ENCODE measurements around the gene CRACDL. TPM values are rescaled to one million over a fixed set of nuclear protein-coding genes. Genes with fewer than 3 reads are reported as not detected.
A peak's percentile ranks its signal among the peaks of the same experiment; 100 is the strongest.

The CRACDL gene
- total RNA-seq, 2 experiments from 2014 or later, result 0.18 to 0.97 TPM

- ChIA-PET POLR2A (interaction anchor here (1.8 to 3.2 kb wide), 2 partner anchors 53 to 97 kb away, joined by 4 to 15 read pairs; no protein-coding TSS in a partner anchor), CTCF (interaction anchor here (2.7 to 3.0 kb wide), 2 partner anchors 94 to 180 kb away, joined by 12 to 20 read pairs; partner anchors contain the start of gene MGAT4A)
- no peak for DNase-seq
- no peaks in the 10 kb centered on the region for H3K9me3 Mint-ChIP-seq (ENCODE audit: insufficient read depth)
- no peak overlapping the region for H3K27ac Mint-ChIP-seq
- no peak for ATAC-seq
- H3K4me3 Mint-ChIP-seq, result no peak overlapping the region
- peaks cover 40% of the 10 kb centered on the region for H3K4me1 Mint-ChIP-seq (ENCODE audit: low read depth)
- no peaks in the 10 kb centered on the region for H3K36me3 Mint-ChIP-seq (ENCODE audit: low read depth)
- H3K27me3 Mint-ChIP-seq (ENCODE audit: low read depth), result peaks cover 2% of the 10 kb centered on the region
These were observed 111.0 kb downstream of the CRACDL start for GRCh38 chr2:98825020-98825350.

- H3K36me3 Mint-ChIP-seq (ENCODE audit: low read depth), result no peaks in the 10 kb centered on the region
- ChIA-PET CTCF (interaction anchor here (1.2 to 3.0 kb wide), 7 partner anchors 9 to 179 kb away, joined by 3 to 20 read pairs (median 9); partner anchors contain the start of gene MGAT4A), POLR2A (interaction anchor here (1.0 to 3.2 kb wide), 3 partner anchors 53 to 175 kb away, joined by 3 to 15 read pairs (median 4); no protein-coding TSS in a partner anchor)
- H3K9me3 Mint-ChIP-seq (ENCODE audit: insufficient read depth), result no peaks in the 10 kb centered on the region
- no peak for ATAC-seq
- peak overlapping the region; percentile 6 for H3K27ac Mint-ChIP-seq
- no peak overlapping the region for H3K4me3 Mint-ChIP-seq
- no peak for DNase-seq
- peaks cover 35% of the 10 kb centered on the region for H3K4me1 Mint-ChIP-seq (ENCODE audit: low read depth)
- peaks cover 2% of the 10 kb centered on the region for H3K27me3 Mint-ChIP-seq (ENCODE audit: low read depth)
These were observed 111.6 kb downstream of the CRACDL start for GRCh38 chr2:98824256-98825019.

GRCh38 chr2:98823196-98824170 is 112.5 kb downstream of the CRACDL start:
- no peaks in the 10 kb centered on the region for H3K9me3 Mint-ChIP-seq (ENCODE audit: insufficient read depth)
- ChIA-PET CTCF (interaction anchor here (0.7 to 3.5 kb wide), 15 partner anchors 8 to 275 kb away, joined by 3 to 20 read pairs (median 6); partner anchors contain the start of gene MGAT4A), POLR2A (interaction anchor here (1.0 to 3.2 kb wide), 4 partner anchors 52 to 174 kb away, joined by 3 to 15 read pairs (median 4); partner anchors contain the start of gene MGAT4A)
- peaks cover 3% of the 10 kb centered on the region for H3K27me3 Mint-ChIP-seq (ENCODE audit: low read depth)
- no peaks in the 10 kb centered on the region for H3K36me3 Mint-ChIP-seq (ENCODE audit: low read depth)
- ATAC-seq (no peak), DNase-seq (no peak)
- H3K27ac Mint-ChIP-seq, result peak overlapping the region; percentile 71
- H3K4me1 Mint-ChIP-seq (ENCODE audit: low read depth), result peaks cover 27% of the 10 kb centered on the region
- peak overlapping the region; percentile 77 for H3K4me3 Mint-ChIP-seq

- peaks cover 3% of the 10 kb centered on the region for H3K27me3 Mint-ChIP-seq (ENCODE audit: low read depth)
- H3K4me3 Mint-ChIP-seq, result peak overlapping the region; percentile 57
- ChIA-PET CTCF (interaction anchor here (0.8 to 3.5 kb wide), 18 partner anchors 9 to 244 kb away, joined by 3 to 20 read pairs (median 6); partner anchors contain the start of gene MGAT4A), POLR2A (interaction anchor here (0.6 to 3.2 kb wide), 6 partner anchors 12 to 165 kb away, joined by 3 to 15 read pairs (median 3); partner anchors contain the start of gene MGAT4A)
- no peaks in the 10 kb centered on the region for H3K9me3 Mint-ChIP-seq (ENCODE audit: insufficient read depth)
- H3K36me3 Mint-ChIP-seq (ENCODE audit: low read depth), result no peaks in the 10 kb centered on the region
- no peak overlapping the region for H3K27ac Mint-ChIP-seq
- peaks cover 17% of the 10 kb centered on the region for H3K4me1 Mint-ChIP-seq (ENCODE audit: low read depth)
- ATAC-seq, result peak; percentile 93
- peak; percentile 69 for DNase-seq
These were observed 113.5 kb downstream of the CRACDL start for GRCh38 chr2:98822301-98823164.

GRCh38 chr2:98821629-98822135 is 114.3 kb downstream of the CRACDL start:
- Mint-ChIP-seq H3K27ac (no peak overlapping the region), H3K27me3 (ENCODE audit: low read depth) (peaks cover 3% of the 10 kb centered on the region), H3K36me3 (ENCODE audit: low read depth) (no peaks in the 10 kb centered on the region), H3K9me3 (ENCODE audit: insufficient read depth) (no peaks in the 10 kb centered on the region), H3K4me3 (no peak overlapping the region), H3K4me1 (ENCODE audit: low read depth) (peaks cover 15% of the 10 kb centered on the region)
- DNase-seq (no peak), ATAC-seq (no peak)
- POLR2A ChIA-PET, result interaction anchor here (0.7 to 1.4 kb wide), 4 partner anchors 11 to 164 kb away, joined by 3 read pairs; partner anchors contain the start of gene MGAT4A
- CTCF ChIA-PET, result interaction anchor here (0.8 to 3.5 kb wide), 17 partner anchors 10 to 245 kb away, joined by 3 to 20 read pairs (median 6); partner anchors contain the start of gene MGAT4A

GRCh38 chr2:98819231-98819766 is 116.7 kb downstream of the CRACDL start:
- Mint-ChIP-seq H3K27me3 (ENCODE audit: low read depth) (peaks cover 13% of the 10 kb centered on the region), H3K4me3 (no peak overlapping the region)
- CTCF ChIA-PET, result interaction anchor here (2.2 to 3.6 kb wide), 2 partner anchors 12 to 170 kb away, joined by 8 to 16 read pairs; no protein-coding TSS in a partner anchor

GRCh38 chr2:98818164-98818563 is 117.9 kb downstream of the CRACDL start:
- Mint-ChIP-seq H3K4me3 (no peak overlapping the region), H3K27ac (no peak overlapping the region), H3K9me3 (ENCODE audit: insufficient read depth) (no peaks in the 10 kb centered on the region), H3K4me1 (ENCODE audit: low read depth) (peaks cover 2% of the 10 kb centered on the region), H3K27me3 (ENCODE audit: low read depth) (peaks cover 12% of the 10 kb centered on the region), H3K36me3 (ENCODE audit: low read depth) (no peaks in the 10 kb centered on the region)
- DNase-seq (no peak), ATAC-seq (no peak)
- ChIA-PET POLR2A (interaction anchor here (1.3 kb wide), 1 partner anchor 88 kb away, joined by 3 read pairs; no protein-coding TSS in a partner anchor), CTCF (interaction anchor here (1.1 to 3.6 kb wide), 5 partner anchors 11 to 169 kb away, joined by 3 to 16 read pairs (median 4); no protein-coding TSS in a partner anchor)

More at GRCh38 chr2:98819231-98819766, 116.7 kb downstream of the CRACDL start:
- POLR2A ChIA-PET, result interaction anchor here (1.9 kb wide), 1 partner anchor 48 kb away, joined by 6 read pairs; no protein-coding TSS in a partner anchor
- Mint-ChIP-seq H3K27ac (no peak overlapping the region), H3K9me3 (ENCODE audit: insufficient read depth) (no peaks in the 10 kb centered on the region), H3K36me3 (ENCODE audit: low read depth) (no peaks in the 10 kb centered on the region), H3K4me1 (ENCODE audit: low read depth) (peaks cover 11% of the 10 kb centered on the region)
- no peak for DNase-seq
- ATAC-seq, result no peak

GRCh38 chr2:98816281-98816680 is 119.7 kb downstream of the CRACDL start:
- H3K4me1 Mint-ChIP-seq (ENCODE audit: low read depth), result peaks cover 2% of the 10 kb centered on the region
- H3K36me3 Mint-ChIP-seq (ENCODE audit: low read depth), result no peaks in the 10 kb centered on the region
- H3K9me3 Mint-ChIP-seq (ENCODE audit: insufficient read depth), result no peaks in the 10 kb centered on the region
- ATAC-seq (no peak), DNase-seq (no peak)
- H3K27ac Mint-ChIP-seq, result no peak overlapping the region
- ChIA-PET POLR2A (interaction anchor here (1.1 kb wide), 1 partner anchor 85 kb away, joined by 4 read pairs; the partner anchor contains the start of gene MGAT4A), CTCF (interaction anchor here (3.6 kb wide), 1 partner anchor 9 kb away, joined by 16 read pairs; no protein-coding TSS in a partner anchor)
- peaks cover 14% of the 10 kb centered on the region for H3K27me3 Mint-ChIP-seq (ENCODE audit: low read depth)
- H3K4me3 Mint-ChIP-seq, result no peak overlapping the region

GRCh38 chr2:98815795-98816194 is 120.2 kb downstream of the CRACDL start:
- Mint-ChIP-seq H3K4me1 (ENCODE audit: low read depth) (peaks cover 2% of the 10 kb centered on the region), H3K27me3 (ENCODE audit: low read depth) (peaks cover 14% of the 10 kb centered on the region), H3K36me3 (ENCODE audit: low read depth) (no peaks in the 10 kb centered on the region), H3K4me3 (no peak overlapping the region), H3K9me3 (ENCODE audit: insufficient read depth) (no peaks in the 10 kb centered on the region), H3K27ac (no peak overlapping the region)
- ChIA-PET POLR2A (interaction anchor here (1.1 kb wide), 1 partner anchor 84 kb away, joined by 4 read pairs; the partner anchor contains the start of gene MGAT4A), CTCF (interaction anchor here (1.5 kb wide), 1 partner anchor 8 kb away, joined by 4 read pairs; no protein-coding TSS in a partner anchor)
- ATAC-seq (no peak), DNase-seq (no peak)

- Mint-ChIP-seq H3K9me3 (ENCODE audit: insufficient read depth) (no peaks in the 10 kb centered on the region), H3K27me3 (ENCODE audit: low read depth) (peaks cover 23% of the 10 kb centered on the region), H3K4me3 (no peak overlapping the region), H3K27ac (no peak overlapping the region), H3K36me3 (ENCODE audit: low read depth) (no peaks in the 10 kb centered on the region), H3K4me1 (ENCODE audit: low read depth) (peaks cover 12% of the 10 kb centered on the region)
- ATAC-seq (no peak), DNase-seq (no peak)
- POLR2A ChIA-PET, result no interaction called here
- CTCF ChIA-PET, result no interaction called here
These were observed 124.3 kb downstream of the CRACDL start for GRCh38 chr2:98811766-98812165.
